Parathyroid adenoma (tissue), 2 donors: Measurements from ENCODE around the gene ACOX1.

Source experiments
- H2AFZ ChIP-seq: fragments of 300-600 bp; sonication (generic); one replicate; pipeline ENCODE4 v1.7.0; 2017; ENCODE audit warnings: antibody characterized with exemption, mild to moderate bottlenecking
- H3K27ac ChIP-seq: fragments of 300-600 bp; sonication (generic); one replicate; pipeline ENCODE4 v1.7.0; 2017
- H3K27me3 ChIP-seq: fragments of 300-600 bp; sonication (generic); one replicate; pipeline ENCODE4 v1.7.0; 2017; ENCODE audit warnings: low read length; ENCODE audit not compliant: control insufficient read depth, insufficient read depth
- H3K36me3 ChIP-seq: fragments of 300-600 bp; sonication (generic); one replicate; pipeline ENCODE4 v1.7.0; 2017; ENCODE audit warnings: low read length; ENCODE audit not compliant: control insufficient read depth, insufficient read depth
- H3K4me1 ChIP-seq: fragments of 300-600 bp; sonication (generic); one replicate; pipeline ENCODE4 v1.7.0; 2017; ENCODE audit warnings: control low read depth
- H3K4me2 ChIP-seq: fragments of 300-600 bp; sonication (generic); one replicate; pipeline ENCODE4 v1.7.0; 2017; ENCODE audit warnings: low read length
- H3K4me3 ChIP-seq: fragments of 300-600 bp; sonication (generic); one replicate; pipeline ENCODE4 v1.7.0; 2017; ENCODE audit warnings: low read depth, low read length
- H3K79me2 ChIP-seq: fragments of 300-600 bp; sonication (generic); one replicate; pipeline ENCODE4 v1.7.0; 2017; ENCODE audit warnings: control low read depth
- H3K9ac ChIP-seq: fragments of 300-600 bp; sonication (generic); one replicate; pipeline ENCODE4 v1.7.0; 2017; ENCODE audit warnings: mild to moderate bottlenecking
- H3K9me3 ChIP-seq: fragments of 300-600 bp; sonication (generic); one replicate; pipeline ENCODE4 v1.7.0; 2017; ENCODE audit warnings: low read length; ENCODE audit not compliant: control insufficient read depth
- CTCF ChIP-seq: fragments of 300-600 bp; sonication (generic); IDR thresholded peaks from one replicate; pipeline ENCODE4 v1.7.0; 2017; ENCODE audit warnings: antibody characterized with exemption, mild to moderate bottlenecking
- donor health status: primary hyperparathyroidism.

ACOX1 gene

DNA sequence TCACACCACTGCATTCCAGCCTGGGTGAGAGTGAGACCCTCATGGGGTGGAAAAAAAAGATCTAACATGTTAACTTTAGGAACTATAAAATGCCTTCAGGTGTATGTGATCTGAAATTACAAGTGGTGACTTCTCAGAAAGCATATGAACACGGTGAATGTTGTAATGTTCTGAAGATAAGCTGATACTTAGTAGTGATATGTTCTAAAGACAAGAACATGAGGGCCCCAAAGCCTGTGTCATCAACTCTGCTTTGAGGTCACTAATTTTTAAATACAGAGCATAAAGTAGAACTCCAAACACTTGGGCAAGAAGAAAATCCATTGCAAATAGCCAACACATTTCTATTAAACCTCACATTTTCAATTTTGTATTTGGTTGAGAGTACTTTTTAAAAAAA is 35.5 kb downstream of the ACOX1 start:
- Histone ChIP-seq H2AFZ (no peak overlapping the region), H3K4me3 (no peak overlapping the region), H3K27me3 (no peaks in the 10 kb centered on the region), H3K36me3 (no peaks in the 10 kb centered on the region), H3K9ac (no peak overlapping the region), H3K79me2 (no peaks in the 10 kb centered on the region), H3K27ac (peak overlapping the region; percentile 58), H3K4me2 (no peak overlapping the region), H3K9me3 (no peaks in the 10 kb centered on the region), H3K4me1 (peaks cover 13% of the 10 kb centered on the region)
- TF ChIP-seq CTCF = no peak

GRCh38 chr17:75942473-75942872 is 36.5 kb downstream of the ACOX1 start:
- no peak overlapping the region for H3K4me2 ChIP-seq
- no peak overlapping the region for H2AFZ ChIP-seq
- no peaks in the 10 kb centered on the region for H3K36me3 ChIP-seq
- H3K9ac ChIP-seq = no peak overlapping the region
- no peaks in the 10 kb centered on the region for H3K27me3 ChIP-seq
- no peaks in the 10 kb centered on the region for H3K9me3 ChIP-seq
- no peak for TF ChIP-seq CTCF
- no peak overlapping the region for H3K4me3 ChIP-seq
- peaks cover 13% of the 10 kb centered on the region for H3K4me1 ChIP-seq
- H3K79me2 ChIP-seq = no peaks in the 10 kb centered on the region
- no peak overlapping the region for H3K27ac ChIP-seq

- Histone ChIP-seq H3K4me1 (peaks cover 13% of the 10 kb centered on the region), H3K4me3 (peak overlapping the region; percentile 17), H3K36me3 (no peaks in the 10 kb centered on the region), H3K9me3 (no peaks in the 10 kb centered on the region), H3K4me2 (peak overlapping the region; percentile 63), H3K9ac (no peak overlapping the region), H3K27ac (no peak overlapping the region), H3K79me2 (no peaks in the 10 kb centered on the region), H3K27me3 (no peaks in the 10 kb centered on the region), H2AFZ (peak overlapping the region; percentile 99)
- TF ChIP-seq CTCF = no peak
Measured at GRCh38 chr17:75941442-75941819, 37.5 kb downstream of the ACOX1 start.

DNA sequence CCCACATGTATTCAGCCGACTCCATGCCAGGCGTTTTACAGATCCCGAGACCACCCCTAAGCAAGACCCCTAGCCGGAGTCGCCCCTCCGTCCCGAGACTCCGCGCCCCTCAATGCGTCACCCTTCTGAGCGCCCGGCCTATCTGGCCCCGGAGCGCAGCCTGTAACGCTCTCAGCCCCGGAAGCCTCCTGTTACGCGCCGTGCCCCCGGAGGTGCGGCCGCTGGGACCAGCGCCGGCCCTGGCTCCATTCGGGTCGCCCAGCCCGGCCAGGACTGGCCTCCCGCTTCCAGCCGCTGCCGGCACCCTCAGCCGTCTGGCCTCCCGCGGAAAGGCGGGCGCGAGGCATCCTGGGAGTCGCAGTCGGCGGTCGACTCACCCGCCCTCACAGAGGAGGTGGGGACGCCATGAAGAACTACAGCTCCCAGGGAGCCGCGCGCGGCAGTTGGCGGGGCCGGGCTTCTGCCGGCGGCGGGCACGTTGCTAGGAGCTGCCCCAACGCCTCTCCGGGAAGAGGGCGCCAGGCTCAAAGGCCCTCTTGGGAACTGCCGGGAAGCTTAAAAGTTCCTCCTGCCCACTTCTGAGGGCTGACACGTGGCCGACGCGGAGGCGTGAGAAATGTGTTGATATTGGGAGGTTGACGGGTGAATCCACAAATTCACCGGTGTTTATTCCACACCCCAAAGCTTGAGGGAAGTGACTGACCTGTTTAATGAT is 38.1 kb downstream of the ACOX1 start, which contains the start of gene FBF1:
Gene FBF1 (minus strand): TSS at position 316 of the 715 bp plus-strand sequence. CDS start 2,893 bp downstream, outside the sequence.
- Histone ChIP-seq H3K4me1 (peaks cover 13% of the 10 kb centered on the region), H3K9ac (peak within 1 kb of the TSS; percentile 94), H3K27ac (peak within 1 kb of the TSS; percentile 30), H3K27me3 (no peaks in the 10 kb centered on the region), H3K9me3 (no peaks in the 10 kb centered on the region), H3K36me3 (no peaks in the 10 kb centered on the region), H2AFZ (peak within 1 kb of the TSS; percentile 99), H3K4me3 (peak within 1 kb of the TSS; percentile 93), H3K79me2 (no peaks in the 10 kb centered on the region), H3K4me2 (peak within 1 kb of the TSS; percentile 98)
- TF ChIP-seq CTCF = no peak

- Histone ChIP-seq H3K4me2 (no peak overlapping the region), H3K4me3 (no peak overlapping the region), H3K9me3 (no peaks in the 10 kb centered on the region), H3K9ac (no peak overlapping the region), H2AFZ (no peak overlapping the region), H3K79me2 (no peaks in the 10 kb centered on the region), H3K36me3 (no peaks in the 10 kb centered on the region), H3K27ac (no peak overlapping the region), H3K27me3 (no peaks in the 10 kb centered on the region), H3K4me1 (peaks cover 4% of the 10 kb centered on the region)
- TF ChIP-seq CTCF = no peak
Measured at GRCh38 chr17:75937652-75938051, 41.3 kb downstream of the ACOX1 start.
